ENCODE data around the gene WNK2.
"Not testable (repeated sequence)": the region's sequence is repeated elsewhere in the genome, so short reads cannot be mapped to it uniquely, and the experiment has no call there.

WNK2 gene

GRCh38 chr9:93183663-93184431, at the start of gene WNK2:
Gene WNK2 (plus strand): TSS chr9:93184139. CDS start chr9:93184930, 791 bp downstream.
- peak; percentile 10 for DNase-seq (ENCODE audit: low spot score)

GRCh38 chr9:93134740-93135444, 49.0 kb upstream of the WNK2 start:
- DNase-seq (ENCODE audit: low spot score): no peak

GRCh38 chr9:93136011-93136440, 47.9 kb upstream of the WNK2 start:
- no peak for DNase-seq (ENCODE audit: low spot score)

DNA sequence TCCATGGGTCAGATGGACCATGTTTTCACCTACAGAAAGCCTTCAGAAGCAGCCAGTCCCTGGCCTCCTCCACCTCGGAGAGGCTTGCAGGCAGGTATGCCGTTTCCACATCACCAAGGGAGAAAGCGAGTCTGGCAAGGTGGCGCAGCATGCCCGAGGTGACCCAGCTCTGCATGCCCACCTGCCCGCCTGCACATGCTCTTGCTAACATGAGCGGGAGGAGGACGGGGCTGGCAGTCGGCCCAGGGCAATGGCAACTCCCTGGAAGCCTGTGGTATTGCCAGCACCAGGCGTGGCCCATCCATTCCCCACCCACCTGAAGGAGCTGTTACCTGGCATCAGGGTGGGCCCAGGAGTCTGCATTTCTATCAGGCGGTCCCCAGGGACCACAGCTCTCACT, 46.6 kb upstream of the WNK2 start:
- DNase-seq (ENCODE audit: low spot score): no peak

DNA sequence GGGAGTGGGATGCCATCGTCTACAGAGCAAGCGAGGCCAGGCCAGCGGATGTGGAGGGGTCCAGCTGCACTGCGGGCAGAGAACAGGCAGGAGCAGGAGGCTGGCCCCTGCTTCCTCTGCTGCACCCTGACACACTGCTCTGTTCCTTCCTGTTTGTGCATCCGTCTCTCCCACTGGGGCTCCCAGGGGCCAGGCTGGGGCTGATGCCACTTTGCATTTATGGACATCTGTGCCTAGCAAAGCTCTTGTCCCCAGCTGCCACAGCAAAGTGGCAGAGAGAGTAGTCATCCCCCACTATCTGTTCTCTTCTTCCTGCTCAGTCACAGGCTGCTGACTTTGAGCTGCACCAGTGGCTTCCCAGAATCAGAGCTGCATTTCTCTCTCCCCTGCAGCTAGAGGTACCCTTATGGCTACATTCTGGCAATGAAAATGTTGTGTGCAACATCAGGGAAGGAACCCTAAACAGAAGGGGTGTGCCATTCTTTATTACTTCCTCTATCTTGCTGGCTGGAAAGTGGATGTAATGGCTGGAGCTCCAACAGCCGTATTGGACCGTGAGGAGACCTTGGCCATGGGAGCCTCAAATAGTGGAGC, 45.7 kb upstream of the WNK2 start:
- DNase-seq (ENCODE audit: low spot score): no peak

DNA sequence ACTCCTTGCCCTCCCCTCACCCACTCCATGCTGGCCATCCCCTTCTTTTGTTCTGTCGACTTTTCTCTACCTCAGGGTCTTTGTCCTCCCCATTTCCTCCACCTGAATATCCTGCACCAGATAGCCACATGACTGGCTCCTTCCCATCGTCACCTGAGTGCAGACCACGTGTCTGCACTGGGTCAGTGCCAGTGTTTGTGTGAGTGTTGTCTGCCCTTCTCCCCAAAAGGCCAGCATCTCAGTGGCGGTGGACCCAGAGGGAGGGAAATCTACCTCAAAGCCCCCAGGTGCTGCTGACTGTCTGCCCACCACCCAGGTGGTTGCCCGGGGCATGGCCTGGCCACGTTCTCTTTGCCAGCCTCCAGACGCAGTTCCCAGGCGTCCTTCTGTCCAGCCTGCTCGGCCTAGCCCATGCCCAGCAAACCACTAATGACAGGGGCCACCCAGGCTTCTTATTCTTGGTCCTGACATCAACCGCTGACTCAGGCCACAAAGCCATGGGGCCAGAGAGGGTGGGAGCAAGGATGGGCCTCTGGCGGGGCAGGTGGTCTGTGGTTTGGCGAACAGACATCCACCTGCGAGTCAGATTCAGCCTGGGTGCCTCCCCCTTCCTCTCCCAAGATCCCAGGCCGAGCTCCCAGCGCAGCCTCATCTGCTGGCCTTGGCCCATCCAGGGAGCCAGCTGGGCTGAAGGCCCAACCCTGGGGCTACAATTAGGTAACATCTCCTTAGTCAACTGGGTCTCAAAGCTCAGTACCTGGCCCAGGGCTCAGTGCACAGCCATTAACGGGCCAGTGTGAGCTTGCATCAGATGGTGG, 44.4 kb upstream of the WNK2 start:
- DNase-seq (ENCODE audit: low spot score): no peak

DNA sequence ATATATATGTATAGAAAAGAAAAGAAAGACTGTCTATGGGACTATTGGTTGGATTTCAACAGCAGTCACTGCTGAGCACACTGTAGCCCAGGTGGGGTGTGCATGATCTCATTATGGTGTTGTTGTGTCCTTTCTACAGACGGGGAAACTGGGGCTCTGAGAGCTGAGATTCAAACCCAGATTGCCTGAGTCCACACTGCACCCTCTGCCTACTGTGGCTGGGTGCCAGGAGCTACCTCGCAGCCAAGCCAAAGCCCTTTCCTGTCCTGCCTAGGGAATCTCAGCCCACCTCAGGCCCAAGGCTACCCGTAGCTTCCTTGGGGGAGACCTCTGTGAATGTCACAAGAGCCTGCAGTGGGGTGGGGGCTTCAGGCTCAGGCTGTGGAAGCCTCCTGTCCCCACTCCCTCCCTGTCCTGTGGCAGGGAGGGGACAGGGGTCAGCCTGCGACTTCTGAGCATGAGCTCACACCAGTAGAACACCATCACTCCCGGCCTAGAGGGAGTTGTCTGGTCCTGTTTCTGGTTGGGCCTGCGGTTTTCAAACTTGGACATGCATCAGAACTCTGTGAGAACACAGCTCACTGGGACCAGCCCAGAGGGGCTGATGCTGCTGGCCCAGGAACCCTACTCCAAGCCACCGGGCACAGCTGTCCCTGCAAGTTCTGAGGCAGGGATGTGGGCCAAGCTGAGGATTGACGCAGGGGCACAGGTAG, 42.0 kb upstream of the WNK2 start:
- no peak for DNase-seq (ENCODE audit: low spot score)

DNA sequence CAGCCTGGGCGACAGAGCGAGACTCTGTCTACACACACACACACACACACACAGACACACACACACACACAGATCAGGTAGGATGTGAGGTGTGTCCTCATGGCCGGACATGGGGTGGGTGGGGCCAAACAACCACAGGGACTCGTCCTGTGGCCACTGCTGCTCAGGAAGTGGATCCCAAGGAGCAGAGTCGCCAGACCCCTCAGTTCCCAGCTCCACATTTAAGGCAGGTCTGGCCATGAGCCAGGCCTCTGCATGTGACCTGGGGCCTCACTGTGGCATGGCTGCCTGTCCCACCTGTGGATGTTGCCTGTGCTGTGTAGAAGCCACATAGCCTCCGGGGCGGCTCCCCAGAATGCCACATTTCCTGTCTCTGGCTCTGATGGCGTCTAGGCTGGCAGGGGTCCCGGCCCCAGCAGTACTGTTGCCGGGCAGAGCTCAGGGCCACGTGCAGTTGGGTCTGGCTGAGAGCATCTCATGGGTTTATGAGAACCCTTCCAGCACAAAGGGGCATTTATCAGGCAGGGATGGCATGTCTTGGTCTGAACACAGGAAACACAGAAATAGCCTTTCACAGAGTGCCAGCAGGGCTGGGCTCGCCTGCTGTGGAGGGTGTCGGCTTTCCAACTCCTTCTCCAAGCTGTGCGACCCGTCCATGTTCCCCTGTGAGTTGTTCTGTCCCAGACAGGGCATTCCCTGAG, 40.0 kb upstream of the WNK2 start:
- no peak for DNase-seq (ENCODE audit: low spot score)

GRCh38 chr9:93146696-93147095, 37.2 kb upstream of the WNK2 start:
- DNase-seq (ENCODE audit: low spot score): not testable (repeated sequence)

DNA sequence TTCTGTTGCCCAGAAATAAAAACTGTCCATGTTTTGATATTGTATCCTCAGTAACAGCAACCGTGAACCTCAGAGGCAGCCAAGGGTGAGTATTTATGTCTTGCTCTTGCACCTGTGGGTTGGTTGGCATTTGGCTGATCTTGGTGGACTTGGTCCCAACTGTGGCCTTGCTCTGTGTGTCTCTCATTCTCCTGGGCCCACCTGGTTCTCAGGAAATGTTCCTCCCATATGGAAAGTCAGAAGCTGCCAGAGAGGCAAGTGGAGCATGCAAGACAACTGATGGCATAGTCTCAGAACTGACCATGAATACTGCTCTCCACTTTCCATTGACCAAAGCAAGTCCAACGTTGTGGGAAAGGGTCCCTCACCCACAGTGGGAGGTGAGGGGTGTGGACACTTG, 36.3 kb upstream of the WNK2 start:
- no peak for DNase-seq (ENCODE audit: low spot score)

- no peak for DNase-seq (ENCODE audit: low spot score)
These were observed 35.2 kb upstream of the WNK2 start for GRCh38 chr9:93148721-93149120.

GRCh38 chr9:93149361-93149760, 34.6 kb upstream of the WNK2 start:
- no peak for DNase-seq (ENCODE audit: low spot score)

GRCh38 chr9:93151097-93151784, 32.7 kb upstream of the WNK2 start:
- DNase-seq (ENCODE audit: low spot score): no peak

DNA sequence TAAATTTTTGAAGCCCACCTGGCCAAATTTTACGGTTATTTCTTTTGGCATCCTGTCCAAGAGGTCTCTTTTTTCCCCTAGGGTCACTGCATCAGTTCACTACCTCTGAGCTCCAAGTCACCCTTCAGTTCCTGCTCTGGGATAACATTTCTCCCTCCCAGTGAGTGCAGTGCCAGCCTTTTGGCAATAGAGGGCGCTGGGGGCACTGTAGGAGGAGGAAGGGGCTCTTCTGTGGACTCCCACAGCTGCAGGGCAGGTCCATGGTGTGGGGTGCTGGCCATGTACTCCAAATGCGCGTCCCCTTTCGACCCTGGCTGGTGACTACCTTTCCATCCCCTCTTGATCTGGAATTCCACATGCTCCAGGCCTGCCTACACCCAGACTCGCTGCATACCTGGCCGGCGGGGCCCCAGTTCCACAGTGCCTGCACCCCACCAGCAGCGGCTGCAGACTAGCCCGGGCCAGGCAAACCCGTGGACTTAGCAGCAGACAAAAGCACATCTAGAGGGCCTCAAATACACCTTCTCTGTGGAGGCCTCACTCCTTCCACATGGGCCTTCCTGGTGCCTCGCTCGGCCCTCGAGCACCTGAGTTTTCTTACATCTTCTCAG, 29.5 kb upstream of the WNK2 start:
- DNase-seq (ENCODE audit: low spot score): no peak

DNA sequence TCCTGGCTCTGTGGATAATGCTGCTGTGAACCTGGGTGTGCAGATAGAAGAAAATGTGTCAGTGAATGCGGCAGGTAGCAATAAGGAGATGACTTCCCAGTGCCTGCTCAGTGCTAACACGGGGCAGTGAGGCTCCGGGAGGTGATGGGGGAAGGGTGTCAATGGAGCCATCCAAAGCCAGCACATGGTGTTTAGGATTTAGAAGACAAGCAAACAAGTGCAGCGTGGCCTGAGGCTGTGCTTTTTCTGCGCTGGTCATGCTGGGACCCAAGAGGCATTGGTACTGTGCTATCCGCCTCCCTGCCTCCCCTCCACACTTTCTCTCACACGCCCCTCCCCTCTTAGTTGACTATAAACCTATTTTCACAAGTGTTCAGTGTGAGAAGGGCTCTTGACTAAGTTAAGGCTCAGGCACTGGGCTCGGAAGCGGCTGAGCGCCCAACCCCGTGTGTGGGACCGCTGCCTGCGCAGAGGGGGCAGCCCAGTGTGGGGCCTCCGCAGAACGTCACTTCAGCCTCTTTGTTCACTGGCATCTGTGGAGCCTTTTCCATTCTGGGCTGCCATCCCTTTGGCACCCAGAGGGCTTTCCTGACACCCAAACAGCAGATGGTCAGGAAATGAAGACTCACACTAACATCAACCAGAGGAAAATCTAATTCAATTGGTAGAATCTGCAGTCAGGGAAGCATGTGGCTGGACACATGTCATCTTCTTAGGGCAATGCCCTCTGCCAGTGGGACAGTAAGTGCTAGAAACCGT, 28.0 kb upstream of the WNK2 start:
- no peak for DNase-seq (ENCODE audit: low spot score)

DNA sequence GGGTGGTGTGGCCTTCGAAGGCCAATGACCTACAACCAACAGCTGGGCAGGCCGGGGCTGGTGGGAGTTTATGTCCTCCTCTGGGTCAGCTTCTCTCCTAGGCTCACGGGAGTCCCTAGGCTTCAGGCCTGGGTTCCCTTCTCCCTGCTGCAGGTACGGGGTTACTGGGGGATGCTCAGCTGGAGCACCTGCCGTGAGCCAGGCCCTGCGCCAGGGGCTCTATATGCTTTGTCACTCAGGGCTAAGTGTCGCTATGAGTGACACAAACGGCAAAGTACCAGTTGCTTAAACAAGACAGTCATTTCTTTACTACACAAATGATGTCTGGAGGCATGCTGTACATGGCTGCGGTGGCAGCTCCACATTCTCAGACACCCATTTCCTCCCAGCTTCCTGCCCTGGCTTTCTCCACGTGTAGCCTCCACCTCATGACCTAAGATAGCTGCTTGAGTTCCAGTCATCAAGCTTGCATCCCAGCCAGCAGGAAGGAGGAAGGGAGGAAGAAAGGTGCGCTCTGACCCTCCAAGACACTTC, 27.4 kb upstream of the WNK2 start:
- DNase-seq (ENCODE audit: low spot score): no peak

- peak; percentile 48 for DNase-seq (ENCODE audit: low spot score)
These were observed 24.1 kb upstream of the WNK2 start for GRCh38 chr9:93159601-93160471.

Measured in hematopoietic multipotent progenitor cell treated with erythropoietin and hydrocortisone succinate and interleukin-3 and kit ligand, for 15 days (in vitro differentiated cells).